ENCODE measurements around the gene TTLL10.

- no peak for TF ChIP-seq EZH2phosphoT487 (conservative IDR thresholded peaks at IDR 0.05; ENCODE audit: low read length)
- no peak for TF ChIP-seq CTCF (IDR thresholded peaks at IDR 0.05; ENCODE audit: insufficient read depth, low read length, poor library complexity, severe bottlenecking)
Observed at GRCh38 chr1:1204425-1204920, 30.8 kb downstream of the TTLL10 start.
